A673 (cell line): ENCODE data around the gene TSHZ2. TPM values are rescaled to one million over a fixed set of nuclear protein-coding genes. Genes with fewer than 3 reads are reported as not detected.

Experiments
- BruUV-seq: library from RNA; stranded (reverse); fragments of 400-500 nt; replicated peaks from 2 replicates; lab custom pipeline; 2021; lab: Mats Ljungman, UMichigan
- CTCF ChIA-PET: fragments of 300-600 bp; sonication (Branson Sonifier 250); formaldehyde crosslinking; loops from one replicate; lab custom pipeline; 2022; ENCODE audit warnings: antibody characterized with exemption; lab: Charles Lee
- POLR2A ChIA-PET: fragments of 300-600 bp; sonication (Branson Sonifier 250); formaldehyde crosslinking; loops from one replicate; lab custom pipeline; 2022; ENCODE audit warnings: antibody characterized with exemption; ENCODE audit not compliant: low non-redundant PET; lab: Charles Lee
- DNase-seq: peaks from one replicate; pipeline ENCODE4 v3.0.0-alpha.2; 2015; ENCODE audit warnings: low spot score
- H3K27ac ChIP-seq: fragments of 200-600 bp; sonication (generic); 2 replicates; pipeline ENCODE4 v1.5.1; 2016; ENCODE audit warnings: mixed run types, low read depth, mild to moderate bottlenecking, mixed read lengths, antibody characterized with exemption, low read length; ENCODE audit not compliant: poor library complexity, severe bottlenecking
- H3K27me3 ChIP-seq: fragments of 200-600 bp; sonication (generic); replicated peaks from 2 replicates; pipeline ENCODE4 v1.6.1; 2017; ENCODE audit warnings: mixed run types, low read depth, mild to moderate bottlenecking, mixed read lengths, antibody characterized with exemption, low read length; ENCODE audit not compliant: insufficient read depth, poor library complexity
- H3K36me3 ChIP-seq: fragments of 200-600 bp; sonication (generic); 2 replicates; pipeline ENCODE4 v1.6.1; 2016; ENCODE audit warnings: mixed run types, mild to moderate bottlenecking, mixed read lengths, antibody characterized with exemption, low read length; ENCODE audit not compliant: insufficient read depth, poor library complexity, severe bottlenecking
- H3K4me1 ChIP-seq: fragments of 200-600 bp; sonication (generic); 2 replicates; pipeline ENCODE4 v1.6.1; 2017; ENCODE audit warnings: mixed run types, mild to moderate bottlenecking, mixed read lengths, antibody characterized with exemption, low read length; ENCODE audit not compliant: insufficient read depth, poor library complexity, severe bottlenecking
- H3K4me3 ChIP-seq: fragments of 200-600 bp; sonication (generic); 2 replicates; pipeline ENCODE4 v1.5.1; 2016; ENCODE audit warnings: low read depth, mixed run types, mild to moderate bottlenecking, mixed read lengths, low read length; ENCODE audit not compliant: poor library complexity, severe bottlenecking
- H3K9me3 ChIP-seq: fragments of 200-600 bp; sonication (generic); 2 replicates; pipeline ENCODE4 v1.6.1; 2016; ENCODE audit warnings: mixed run types, low read depth, mild to moderate bottlenecking, mixed read lengths, antibody characterized with exemption, low read length; ENCODE audit not compliant: poor library complexity, severe bottlenecking
- CTCF ChIP-seq: fragments of 300-800, 200-600 bp; sonication (generic); conservative IDR thresholded peaks from 2 replicates; pipeline ENCODE4 v1.5.1; 2017; ENCODE audit warnings: low read depth, mild to moderate bottlenecking, antibody characterized with exemption, low read length, moderate library complexity, mixed read lengths
- EZH2 ChIP-seq: fragments of 200-600 bp; sonication (generic); IDR thresholded peaks from 2 replicates; pipeline ENCODE4 v1.6.1; 2017; ENCODE audit warnings: borderline replicate concordance, low read depth, mild to moderate bottlenecking, mixed read lengths, antibody characterized with exemption, low read length; ENCODE audit not compliant: poor library complexity, severe bottlenecking
- intact Hi-C: fragments of 100-400 bp; cut with micrococcal nuclease; formaldehyde crosslinking; loops from one replicate; pipeline ENCODE4 v1.10.0; 2022; ENCODE audit not compliant: unreplicated experiment
- total RNA-seq: library from RNA; stranded (reverse); gene quantifications from 2 replicates; pipeline ENCODE4 v1.2.3, GENCODE V29; 2021

TSHZ2 gene
- total RNA-seq, 1 experiment from 2014 or later, result 4.1 TPM

DNA sequence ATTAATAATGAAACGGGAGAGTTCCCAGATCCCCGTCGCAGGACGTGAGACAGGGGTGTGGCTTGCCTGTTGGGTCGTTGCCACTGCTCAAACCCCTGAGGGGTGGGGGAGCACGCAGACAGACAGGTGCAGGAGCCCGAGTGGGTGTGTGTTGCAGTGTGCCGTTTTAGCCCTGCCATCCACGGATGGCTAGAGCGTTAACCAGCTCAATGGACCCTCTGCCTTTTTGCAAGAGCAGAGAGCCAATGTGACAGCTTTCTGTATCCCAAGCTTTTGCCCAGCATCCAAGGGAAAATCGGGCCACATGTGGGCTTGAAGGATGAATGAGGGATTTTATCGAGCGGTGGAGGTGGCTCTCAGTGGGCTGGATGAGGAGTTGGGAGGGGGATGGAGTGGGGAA lies 237.9 kb downstream of the TSHZ2 start:
- ChIA-PET CTCF (no interaction called here), POLR2A (no interaction called here)
- Histone ChIP-seq H3K27ac (no peak overlapping the region), H3K36me3 (no peaks in the 10 kb centered on the region), H3K27me3 (no peaks in the 10 kb centered on the region), H3K9me3 (no peaks in the 10 kb centered on the region), H3K4me1 (peaks cover 25% of the 10 kb centered on the region), H3K4me3 (no peak overlapping the region)
- DNase-seq, result no peak
- intact Hi-C loops, result no loop called here
- no peak for TF ChIP-seq EZH2
- no peak for TF ChIP-seq CTCF
- BruUV-seq, result no TSS peak

GRCh38 chr20:53210931-53211330 lies 238.8 kb downstream of the TSHZ2 start:
- H3K36me3 ChIP-seq, result no peaks in the 10 kb centered on the region
- BruUV-seq, result no TSS peak
- POLR2A ChIA-PET, result no interaction called here
- H3K9me3 ChIP-seq, result no peaks in the 10 kb centered on the region
- no peaks in the 10 kb centered on the region for H3K27me3 ChIP-seq
- peaks cover 25% of the 10 kb centered on the region for H3K4me1 ChIP-seq
- TF ChIP-seq CTCF, result no peak
- TF ChIP-seq EZH2, result no peak
- no peak overlapping the region for H3K4me3 ChIP-seq
- CTCF ChIA-PET, result no interaction called here
- intact Hi-C loops, result no loop called here
- H3K27ac ChIP-seq, result no peak overlapping the region
- peak; percentile 44 for DNase-seq

GRCh38 chr20:53212018-53212417 lies 239.9 kb downstream of the TSHZ2 start:
- no peaks in the 10 kb centered on the region for H3K36me3 ChIP-seq
- no peaks in the 10 kb centered on the region for H3K9me3 ChIP-seq
- DNase-seq, result no peak
- H3K27ac ChIP-seq, result no peak overlapping the region
- TF ChIP-seq CTCF (no peak), EZH2 (no peak)
- no TSS peak for BruUV-seq
- no peak overlapping the region for H3K4me3 ChIP-seq
- intact Hi-C loops, result no loop called here
- CTCF ChIA-PET, result no interaction called here
- peaks cover 25% of the 10 kb centered on the region for H3K4me1 ChIP-seq
- POLR2A ChIA-PET, result no interaction called here
- H3K27me3 ChIP-seq, result no peaks in the 10 kb centered on the region
